Adrenal gland (tissue), 12 donors: ENCODE results near the gene SDR39U1. TPM values are rescaled to one million over a fixed set of nuclear protein-coding genes. Genes with fewer than 3 reads are reported as not detected.

Experiments used
- DNase-seq, 7 donors: peaks; one replicate each; pipeline ENCODE4 v3.0.0-alpha.2; 2019 to 2020
- H3K27ac ChIP-seq, 5 donors: fragments of 200-600 bp; sonication (generic) in 4 of 5; 1 replicate in 3 of 5; 2 replicates in 2 of 5; pipeline versions ENCODE4 v1.5.1 to v1.8.0; 2016 to 2020; ENCODE audit warnings: mild to moderate bottlenecking in 1 of 5
- H3K27me3 ChIP-seq: fragments of 200-600 bp; 2 replicates; pipeline ENCODE4 v1.8.0; 2021
- H3K36me3 ChIP-seq, 2 donors: fragments of 200-600 bp; replicated peaks in 1 of 2; 1 replicate in 1 of 2; 2 replicates in 1 of 2; pipeline versions ENCODE4 v1.5.1 to v1.8.0; 2018 to 2022
- H3K4me1 ChIP-seq, 2 donors: fragments of 200-600 bp; replicated peaks in 1 of 2; 1 replicate in 1 of 2; 2 replicates in 1 of 2; pipeline versions ENCODE4 v1.5.1 to v1.8.0; 2018 to 2021
- H3K4me3 ChIP-seq, 4 donors: fragments of 200-600 bp; sonication (generic) in 3 of 4; one replicate each; pipeline ENCODE4 v1.5.1; 2016 to 2018
- H3K9me3 ChIP-seq, 3 donors: fragments of 200-600 bp; sonication (generic) in 1 of 3; replicated peaks in 1 of 3; 1 replicate in 2 of 3; 2 replicates in 1 of 3; pipeline versions ENCODE4 v1.5.1 to v1.8.0; 2016 to 2021
- CTCF ChIP-seq, 6 experiments: fragments of 450-650 bp in 4 of 6; fragments of 200-600 bp in 2 of 6; sonication (generic) in 1 of 6; IDR thresholded peaks; 1 replicate in 5 of 6; 2 replicates in 1 of 6; pipeline versions ENCODE4 v1.5.1 to v1.8.0; 2016 to 2021; ENCODE audit warnings: antibody characterized with exemption in 6 of 6, mild to moderate bottlenecking in 2 of 6, moderate library complexity in 1 of 6
- POLR2A ChIP-seq, 2 donors: fragments of 450-650 bp; IDR thresholded peaks; one replicate each; pipeline ENCODE4 v1.6.1; 2017; ENCODE audit warnings: antibody characterized with exemption in 2 of 2, mild to moderate bottlenecking in 2 of 2, moderate library complexity in 1 of 2
- whole genome bisulfite sequencing, 4 donors: extraction: QIAGEN DNeasy Blood & Tissue Kit in 2 of 4; methylation state at CpG; one replicate each; pipeline versions ENCODE4 v1.1.5 to v1.1.7; 2013 to 2017; 5-methylcytosine and 5-hydroxymethylcytosine counted together
- intact Hi-C, 2 donors: fragments of 100-400 bp; cut with DNase I; formaldehyde crosslinking; loops; one replicate each; pipeline versions ENCODE4 v1.14.1 to v1.15.0; 2022 to 2023
- polyA plus RNA-seq, 3 donors: library from polyadenylated mRNA; stranded (reverse); fragments of 200-250 nt in 2 of 3; fragments of 350-450 nt in 1 of 3; fragmentation: Illumina TruSeq in 1 of 3; extraction: RNeasy Lipid Tissue Mini Kit (QIAGEN cat#74804) in 1 of 3; gene quantifications; one replicate each; pipeline ENCODE4 v1.2.3, GENCODE V29; 2013 to 2014
- total RNA-seq, 9 donors: library from RNA; depleted of rRNA in 4 of 9; stranded (reverse); fragments of >200 nt in 4 of 9; fragments of 120-200 nt in 1 of 9; fragmentation: NEBNext Ultra II Directional in 1 of 9; extraction: Animal tissue kit (Norgen Biotek cat#: 25700) in 1 of 9; gene quantifications; one replicate each; pipeline versions ENCODE4 v1.1.0 to v1.2.4, GENCODE V29; 2013 to 2023
- donor health status: healthy with polysubstance abuse.
- donor health status: Bipolar disorder and iron deficiency.
- donor health status: DM: yes; HTN: yes; CAD: no.
- donor health status: DM: no; HTN: no; CAD: no.
- donor health status: DM: no; HTN: no; CAD: no.
- donor health status: DM: yes; HTN: yes; CAD: no.

The SDR39U1 gene
- total and polyA plus RNA-seq, 12 donors, result 35.0 to 218 (median 77.5) TPM

GRCh38 chr14:24395609-24396582, 46.7 kb downstream of the SDR39U1 start:
- Histone ChIP-seq H3K9me3 (no peaks in the 10 kb centered on the region), H3K27me3 (peaks cover 6% of the 10 kb centered on the region), H3K27ac (no peak overlapping the region), H3K4me1 (peaks cover 8 to 14% of the 10 kb centered on the region in 2 donors), H3K4me3 (no peak overlapping the region), H3K36me3 (no peaks in the 10 kb centered on the region)
- TF ChIP-seq POLR2A (IDR thresholded peaks at IDR 0.05) (no peak), CTCF (IDR thresholded peaks at IDR 0.05) (no peak)
- DNase-seq, result peak in 1 of 7 donors; percentile 5
- intact Hi-C loops, result no loop called here
- WGBS, 4 donors, result 64 to 79% (median 74%) methylated on average over 8 of the region's 8 CpGs

- no peak overlapping the region for H3K4me3 ChIP-seq
- no peaks in the 10 kb centered on the region for H3K9me3 ChIP-seq
- DNase-seq, result no peak
- TF ChIP-seq POLR2A (IDR thresholded peaks at IDR 0.05), result no peak
- H3K4me1 ChIP-seq, result peaks cover 6 to 11% of the 10 kb centered on the region in 2 donors
- intact Hi-C loops, result no loop called here
- no peak overlapping the region for H3K27ac ChIP-seq
- peaks cover 6% of the 10 kb centered on the region for H3K27me3 ChIP-seq
- 48 to 56% (median 49%) methylated on average over 3 of the region's 3 CpGs for WGBS, 4 donors
- H3K36me3 ChIP-seq, result no peaks in the 10 kb centered on the region
These were observed 48.3 kb downstream of the SDR39U1 start for GRCh38 chr14:24394275-24394674.

GRCh38 chr14:24392325-24393091, 50.1 kb downstream of the SDR39U1 start:
- intact Hi-C loops, result no loop called here
- Histone ChIP-seq H3K9me3 (no peaks in the 10 kb centered on the region), H3K36me3 (no peaks in the 10 kb centered on the region), H3K27ac (no peak overlapping the region), H3K4me3 (no peak overlapping the region), H3K27me3 (peaks cover 6% of the 10 kb centered on the region), H3K4me1 (peaks cover 0 to 8% of the 10 kb centered on the region in 2 donors)
- no peak for DNase-seq
- WGBS, 4 donors, result 64 to 69% (median 65%) methylated on average over 8 of the region's 8 CpGs
- TF ChIP-seq POLR2A (IDR thresholded peaks at IDR 0.05), result no peak
- no peak for TF ChIP-seq CTCF (IDR thresholded peaks at IDR 0.05)

GRCh38 chr14:24390701-24391468, 51.7 kb downstream of the SDR39U1 start:
- Histone ChIP-seq H3K4me3 (no peak overlapping the region), H3K9me3 (no peaks in the 10 kb centered on the region), H3K27ac (no peak overlapping the region), H3K36me3 (no peaks in the 10 kb centered on the region), H3K27me3 (peaks cover 6% of the 10 kb centered on the region), H3K4me1 (peaks cover 0 to 8% of the 10 kb centered on the region in 2 donors)
- WGBS, 4 donors, result 62 to 74% (median 64%) methylated on average over 6 of the region's 6 CpGs
- DNase-seq, result peak in 1 of 7 donors; percentile 4
- TF ChIP-seq CTCF (IDR thresholded peaks at IDR 0.05), result no peak
- no peak for TF ChIP-seq POLR2A (IDR thresholded peaks at IDR 0.05)
- intact Hi-C loops, result no loop called here

Other genes starting within 250 kb of the SDR39U1 start
- 100 to 1,000 TPM in 2 of 9 donors, 10 to 100 TPM in 7; 60.0 to 123 (median 90.4) TPM for gene TM9SF1, start 247.3 kb downstream of the SDR39U1 start, total RNA-seq
- 10 to 100 TPM; 43.7 to 67.2 (median 56.1) TPM for gene TM9SF1, start 247.3 kb downstream of the SDR39U1 start, polyA plus RNA-seq
- gene TSSK4, start 237.1 kb downstream of the SDR39U1 start, total RNA-seq, result under 1 TPM in 1 of 9 donors, not detected in 8; 0.46 TPM
- under 1 TPM in 1 of 3 donors, not detected in 2; 0.07 TPM for gene TSSK4, start 237.1 kb downstream of the SDR39U1 start, polyA plus RNA-seq
- 10 to 100 TPM; 32.9 to 68.6 (median 56.5) TPM for gene CHMP4A, start 229.3 kb downstream of the SDR39U1 start, total RNA-seq
- 100 to 1,000 TPM in 2 of 3 donors, 10 to 100 TPM in 1; 71.1 to 118 (median 104) TPM for gene CHMP4A, start 229.3 kb downstream of the SDR39U1 start, polyA plus RNA-seq
- gene MDP1, start 226.7 kb downstream of the SDR39U1 start, total RNA-seq, result 10 to 100 TPM; 20.3 to 53.7 (median 28.6) TPM
- 10 to 100 TPM; 32.2 to 40.2 (median 39.4) TPM for gene MDP1, start 226.7 kb downstream of the SDR39U1 start, polyA plus RNA-seq
- 100 to 1,000 TPM; 154 to 454 (median 216) TPM for gene NEDD8, start 210.4 kb downstream of the SDR39U1 start, total RNA-seq
- 100 to 1,000 TPM; 136 to 448 (median 215) TPM for gene NEDD8, start 210.4 kb downstream of the SDR39U1 start, polyA plus RNA-seq
- gene GMPR2, start 209.8 kb downstream of the SDR39U1 start, total RNA-seq, result 100 to 1,000 TPM in 8 of 9 donors, 10 to 100 TPM in 1; 92.5 to 188 (median 131) TPM
- gene GMPR2, start 209.8 kb downstream of the SDR39U1 start, polyA plus RNA-seq, result 100 to 1,000 TPM in 1 of 3 donors, 10 to 100 TPM in 2; 70.6 to 103 (median 98.0) TPM
- 100 to 1,000 TPM in 5 of 9 donors, 10 to 100 TPM in 4; 76.3 to 216 (median 101) TPM for gene TINF2, start 200.2 kb downstream of the SDR39U1 start, total RNA-seq
- gene TINF2, start 200.2 kb downstream of the SDR39U1 start, polyA plus RNA-seq, result 100 to 1,000 TPM in 2 of 3 donors, 10 to 100 TPM in 1; 57.8 to 179 (median 103) TPM
- gene TGM1, start 179.6 kb downstream of the SDR39U1 start, total RNA-seq, result 1 to 10 TPM in 3 of 9 donors, under 1 TPM in 5, not detected in 1; 0.28 to 1.4 (median 0.88) TPM
- 1 to 10 TPM in 2 of 3 donors, under 1 TPM in 1; 0.44 to 2.7 (median 2.2) TPM for gene TGM1, start 179.6 kb downstream of the SDR39U1 start, polyA plus RNA-seq
- gene RABGGTA, start 171.2 kb downstream of the SDR39U1 start, total RNA-seq, result 10 to 100 TPM; 26.0 to 40.0 (median 32.3) TPM
- gene RABGGTA, start 171.2 kb downstream of the SDR39U1 start, polyA plus RNA-seq, result 100 to 1,000 TPM in 1 of 3 donors, 10 to 100 TPM in 2; 15.7 to 124 (median 90.7) TPM
- 10 to 100 TPM; 11.4 to 68.1 (median 36.1) TPM for gene DHRS1, start 143.0 kb downstream of the SDR39U1 start, total RNA-seq
- 10 to 100 TPM; 19.8 to 38.7 (median 37.6) TPM for gene DHRS1, start 143.0 kb downstream of the SDR39U1 start, polyA plus RNA-seq
- gene NOP9, start 142.9 kb downstream of the SDR39U1 start, total RNA-seq, result 10 to 100 TPM in 8 of 9 donors, 1 to 10 TPM in 1; 9.2 to 28.2 (median 18.2) TPM
- gene NOP9, start 142.9 kb downstream of the SDR39U1 start, polyA plus RNA-seq, result 10 to 100 TPM in 2 of 3 donors, 1 to 10 TPM in 1; 9.1 to 21.1 (median 16.8) TPM
- 10 to 100 TPM; 16.4 to 80.3 (median 40.5) TPM for gene CIDEB, start 134.8 kb downstream of the SDR39U1 start, total RNA-seq
- gene CIDEB, start 134.8 kb downstream of the SDR39U1 start, polyA plus RNA-seq, result 10 to 100 TPM; 17.5 to 73.7 (median 37.4) TPM
- gene LTB4R2, start 132.6 kb downstream of the SDR39U1 start, total RNA-seq, result 10 to 100 TPM in 2 of 9 donors, 1 to 10 TPM in 6, under 1 TPM in 1; 0.42 to 11.1 (median 4.2) TPM
- 1 to 10 TPM in 2 of 3 donors, under 1 TPM in 1; 0.57 to 2.7 (median 1.8) TPM for gene LTB4R2, start 132.6 kb downstream of the SDR39U1 start, polyA plus RNA-seq
- 10 to 100 TPM in 5 of 9 donors, 1 to 10 TPM in 4; 1.4 to 21.0 (median 11.0) TPM for gene LTB4R, start 131.3 kb downstream of the SDR39U1 start, total RNA-seq
- gene LTB4R, start 131.3 kb downstream of the SDR39U1 start, polyA plus RNA-seq, result 10 to 100 TPM in 2 of 3 donors, 1 to 10 TPM in 1; 9.4 to 30.2 (median 17.5) TPM
- 10 to 100 TPM in 5 of 9 donors, 1 to 10 TPM in 4; 3.9 to 34.0 (median 12.5) TPM for gene ADCY4, start 107.7 kb downstream of the SDR39U1 start, total RNA-seq
- gene ADCY4, start 107.7 kb downstream of the SDR39U1 start, polyA plus RNA-seq, result 10 to 100 TPM in 2 of 3 donors, 1 to 10 TPM in 1; 4.5 to 70.1 (median 45.8) TPM
- 10 to 100 TPM in 1 of 9 donors, 1 to 10 TPM in 6, under 1 TPM in 2; 0.50 to 10.4 (median 3.6) TPM for gene RIPK3, start 102.8 kb downstream of the SDR39U1 start, total RNA-seq
- gene RIPK3, start 102.8 kb downstream of the SDR39U1 start, polyA plus RNA-seq, result 1 to 10 TPM; 1.5 to 8.0 (median 4.6) TPM
- gene NFATC4, start 74.6 kb downstream of the SDR39U1 start, total RNA-seq, result 100 to 1,000 TPM in 2 of 9 donors, 10 to 100 TPM in 7; 17.0 to 164 (median 48.2) TPM
- 100 to 1,000 TPM in 2 of 3 donors, 10 to 100 TPM in 1; 11.8 to 505 (median 390) TPM for gene NFATC4, start 74.6 kb downstream of the SDR39U1 start, polyA plus RNA-seq
- gene NYNRIN, start 43.8 kb downstream of the SDR39U1 start, total RNA-seq, result 10 to 100 TPM in 1 of 9 donors, 1 to 10 TPM in 8; 6.0 to 11.0 (median 7.0) TPM
- gene NYNRIN, start 43.8 kb downstream of the SDR39U1 start, polyA plus RNA-seq, result 1 to 10 TPM; 2.2 to 6.1 (median 3.4) TPM
- gene CBLN3, start 13.1 kb downstream of the SDR39U1 start, total RNA-seq, result 10 to 100 TPM in 4 of 9 donors, 1 to 10 TPM in 5; 5.0 to 43.6 (median 10.0) TPM
- gene CBLN3, start 13.1 kb downstream of the SDR39U1 start, polyA plus RNA-seq, result 10 to 100 TPM in 2 of 3 donors, 1 to 10 TPM in 1; 3.9 to 35.7 (median 21.3) TPM
- gene KHNYN, start 12.8 kb downstream of the SDR39U1 start, total RNA-seq, result 10 to 100 TPM; 30.2 to 76.9 (median 46.3) TPM
- gene KHNYN, start 12.8 kb downstream of the SDR39U1 start, polyA plus RNA-seq, result 10 to 100 TPM; 18.5 to 48.6 (median 36.2) TPM
- not detected for gene CMA1, start 65.5 kb upstream of the SDR39U1 start, total RNA-seq
- gene CMA1, start 65.5 kb upstream of the SDR39U1 start, polyA plus RNA-seq, result not detected
- under 1 TPM in 4 of 9 donors, not detected in 5; 0.32 to 0.55 (median 0.39) TPM for gene CTSG, start 133.5 kb upstream of the SDR39U1 start, total RNA-seq
- under 1 TPM in 1 of 3 donors, not detected in 2; 0.13 TPM for gene CTSG, start 133.5 kb upstream of the SDR39U1 start, polyA plus RNA-seq
- 1 to 10 TPM in 3 of 9 donors, under 1 TPM in 2, not detected in 4; 0.48 to 5.1 (median 1.0) TPM for gene GZMH, start 166.9 kb upstream of the SDR39U1 start, total RNA-seq
- gene GZMH, start 166.9 kb upstream of the SDR39U1 start, polyA plus RNA-seq, result 1 to 10 TPM; 1.1 to 6.5 (median 2.7) TPM
- gene GZMB, start 191.4 kb upstream of the SDR39U1 start, total RNA-seq, result 1 to 10 TPM in 4 of 9 donors, under 1 TPM in 3, not detected in 2; 0.39 to 2.9 (median 1.1) TPM
- 1 to 10 TPM; 1.2 to 5.6 (median 2.1) TPM for gene GZMB, start 191.4 kb upstream of the SDR39U1 start, polyA plus RNA-seq